Measurements from ENCODE around the gene MYEOV. TPM values are rescaled to one million over a fixed set of nuclear protein-coding genes. Genes with fewer than 3 reads are reported as not detected.

Gene MYEOV
- total and polyA plus RNA-seq, 2 experiments from 2014 or later: 0.14 TPM; not detected in 1

DNA sequence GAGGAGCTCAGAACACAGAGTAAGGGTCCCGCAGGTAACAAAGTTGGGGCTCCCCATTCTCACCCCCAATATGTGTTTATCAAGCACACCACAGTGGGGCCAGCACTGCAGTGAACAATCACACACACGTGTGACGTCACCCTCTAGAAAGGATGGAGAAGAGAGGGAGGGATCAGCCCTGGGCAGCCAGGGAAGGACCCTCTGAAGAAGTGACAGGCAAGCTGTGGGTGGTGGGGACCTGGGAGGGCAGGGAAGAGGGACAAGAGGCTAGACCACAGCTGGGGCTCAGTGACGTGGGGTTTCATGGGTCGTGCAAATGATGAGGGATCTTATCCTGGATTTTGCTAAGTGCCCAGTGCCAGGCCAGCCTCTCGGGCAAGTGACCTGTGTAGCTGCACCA, 28.7 kb upstream of the MYEOV start:
- Mint-ChIP-seq H3K4me1 (no peaks in the 10 kb centered on the region; the same call in 2 of the 3 replicates), H3K9me3 (peaks cover 30% of the 10 kb centered on the region), H3K4me3 (no peak overlapping the region), H3K27ac (no peak overlapping the region), H3K36me3 (ENCODE audit: low read depth) (peaks cover 9% of the 10 kb centered on the region; the same call in 2 of the 3 replicates), H3K27me3 (ENCODE audit: insufficient read depth, low read depth, poor library complexity) (peaks cover 13% of the 10 kb centered on the region)
- no peaks in the 10 kb centered on the region for H3K4me1 ChIP-seq (ENCODE audit: insufficient read depth)
- H3K4me2 ChIP-seq: no peak overlapping the region
- H3K27ac ChIP-seq (ENCODE audit: low read depth): no peak overlapping the region
- 0 out of 2 replicates have a peak, but pooled peaks cover 3% of the 10 kb centered on the region for H3K9me2 ChIP-seq (ENCODE audit: insufficient read depth)
- DNase-seq (ENCODE audit: low spot score) (no peak), ATAC-seq (no peak)
- H2AFZ ChIP-seq: no peak overlapping the region
- no peak overlapping the region for H3K4me3 ChIP-seq
- no peaks in the 10 kb centered on the region for H3F3A ChIP-seq (replicated peaks; ENCODE audit: low read depth)
- no peaks in the 10 kb centered on the region for H3K36me3 ChIP-seq (ENCODE audit: insufficient read depth)
- H3K79me2 ChIP-seq (replicated peaks; ENCODE audit: insufficient read depth): no peaks in the 10 kb centered on the region
- TF ChIP-seq EZH2 (IDR thresholded peaks at IDR 0.05; ENCODE audit: low read depth, unreplicated experiment): no peak
- H3K27me3 ChIP-seq (ENCODE audit: insufficient read depth): no peaks in the 10 kb centered on the region
- H4K20me1 ChIP-seq (replicated peaks; ENCODE audit: insufficient read depth): no peaks in the 10 kb centered on the region

DNA sequence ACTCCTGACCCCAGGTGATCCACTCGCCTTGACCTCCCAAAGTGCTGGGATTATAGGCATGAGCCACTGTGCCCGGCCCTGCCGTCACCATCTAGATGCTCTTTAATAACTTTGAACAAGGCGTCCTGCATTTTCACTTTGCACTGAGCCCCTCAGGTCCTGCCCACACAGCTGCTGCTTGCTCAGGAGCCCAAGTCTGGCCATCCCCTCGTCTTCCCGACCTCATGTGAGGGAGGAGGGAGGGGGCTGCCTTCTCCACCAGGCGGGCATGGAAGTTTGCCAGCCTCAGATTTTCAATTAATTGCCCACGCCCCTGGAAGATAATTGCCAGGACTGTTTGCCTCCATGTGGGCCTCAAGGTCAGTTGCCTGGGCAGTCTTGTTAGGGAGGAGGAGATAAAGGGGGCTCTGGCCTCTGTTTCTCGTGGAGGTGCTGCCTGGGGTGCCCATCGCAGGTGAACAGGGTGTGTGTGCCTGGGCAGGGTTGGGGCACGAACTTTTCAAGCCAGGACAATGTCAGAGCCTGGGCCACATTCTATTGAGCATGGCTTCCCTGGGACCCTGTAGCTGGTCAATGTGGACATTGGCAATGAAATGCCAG, 27.9 kb upstream of the MYEOV start:
- H3K36me3 Mint-ChIP-seq (ENCODE audit: low read depth): peaks cover 9% of the 10 kb centered on the region; the same call in 2 of the 3 replicates
- H3K9me3 Mint-ChIP-seq: peaks cover 24% of the 10 kb centered on the region
- Histone ChIP-seq H3F3A (replicated peaks; ENCODE audit: low read depth) (no peaks in the 10 kb centered on the region), H3K36me3 (ENCODE audit: insufficient read depth) (no peaks in the 10 kb centered on the region), H3K27me3 (ENCODE audit: insufficient read depth) (no peaks in the 10 kb centered on the region), H3K9me2 (ENCODE audit: insufficient read depth) (0 out of 2 replicates have a peak, but pooled peaks cover 3% of the 10 kb centered on the region), H3K79me2 (replicated peaks; ENCODE audit: insufficient read depth) (no peaks in the 10 kb centered on the region), H3K4me2 (no peak overlapping the region), H2AFZ (no peak overlapping the region), H3K4me1 (ENCODE audit: insufficient read depth) (no peaks in the 10 kb centered on the region), H3K27ac (ENCODE audit: low read depth) (no peak overlapping the region), H3K4me3 (no peak overlapping the region), H4K20me1 (replicated peaks; ENCODE audit: insufficient read depth) (no peaks in the 10 kb centered on the region)
- H3K4me3 Mint-ChIP-seq: no peak overlapping the region
- H3K27ac Mint-ChIP-seq: no peak overlapping the region
- peaks cover 13% of the 10 kb centered on the region for H3K27me3 Mint-ChIP-seq (ENCODE audit: insufficient read depth, low read depth, poor library complexity)
- no peaks in the 10 kb centered on the region; the same call in 2 of the 3 replicates for H3K4me1 Mint-ChIP-seq
- no peak for DNase-seq (ENCODE audit: low spot score)
- no peak for ATAC-seq
- TF ChIP-seq STAT1 (IDR thresholded peaks at IDR 0.05; ENCODE audit: unreplicated experiment) (no peak), ZNF331 (CRISPR knock-in tag; IDR thresholded peaks at IDR 0.05; ENCODE audit: low read depth) (no peak), CREB1 (CRISPR knock-in tag; IDR thresholded peaks at IDR 0.05; ENCODE audit: low read depth) (no peak), ZNF114 (CRISPR knock-in tag; IDR thresholded peaks at IDR 0.05) (no peak), NANOG (IDR thresholded peaks at IDR 0.05; ENCODE audit: borderline replicate concordance) (no peak), JUNB (IDR thresholded peaks at IDR 0.05; ENCODE audit: unreplicated experiment) (no peak), EZH2 (IDR thresholded peaks at IDR 0.05; ENCODE audit: low read depth, unreplicated experiment) (no peak)
- TF ChIP-seq, protein P1, sequence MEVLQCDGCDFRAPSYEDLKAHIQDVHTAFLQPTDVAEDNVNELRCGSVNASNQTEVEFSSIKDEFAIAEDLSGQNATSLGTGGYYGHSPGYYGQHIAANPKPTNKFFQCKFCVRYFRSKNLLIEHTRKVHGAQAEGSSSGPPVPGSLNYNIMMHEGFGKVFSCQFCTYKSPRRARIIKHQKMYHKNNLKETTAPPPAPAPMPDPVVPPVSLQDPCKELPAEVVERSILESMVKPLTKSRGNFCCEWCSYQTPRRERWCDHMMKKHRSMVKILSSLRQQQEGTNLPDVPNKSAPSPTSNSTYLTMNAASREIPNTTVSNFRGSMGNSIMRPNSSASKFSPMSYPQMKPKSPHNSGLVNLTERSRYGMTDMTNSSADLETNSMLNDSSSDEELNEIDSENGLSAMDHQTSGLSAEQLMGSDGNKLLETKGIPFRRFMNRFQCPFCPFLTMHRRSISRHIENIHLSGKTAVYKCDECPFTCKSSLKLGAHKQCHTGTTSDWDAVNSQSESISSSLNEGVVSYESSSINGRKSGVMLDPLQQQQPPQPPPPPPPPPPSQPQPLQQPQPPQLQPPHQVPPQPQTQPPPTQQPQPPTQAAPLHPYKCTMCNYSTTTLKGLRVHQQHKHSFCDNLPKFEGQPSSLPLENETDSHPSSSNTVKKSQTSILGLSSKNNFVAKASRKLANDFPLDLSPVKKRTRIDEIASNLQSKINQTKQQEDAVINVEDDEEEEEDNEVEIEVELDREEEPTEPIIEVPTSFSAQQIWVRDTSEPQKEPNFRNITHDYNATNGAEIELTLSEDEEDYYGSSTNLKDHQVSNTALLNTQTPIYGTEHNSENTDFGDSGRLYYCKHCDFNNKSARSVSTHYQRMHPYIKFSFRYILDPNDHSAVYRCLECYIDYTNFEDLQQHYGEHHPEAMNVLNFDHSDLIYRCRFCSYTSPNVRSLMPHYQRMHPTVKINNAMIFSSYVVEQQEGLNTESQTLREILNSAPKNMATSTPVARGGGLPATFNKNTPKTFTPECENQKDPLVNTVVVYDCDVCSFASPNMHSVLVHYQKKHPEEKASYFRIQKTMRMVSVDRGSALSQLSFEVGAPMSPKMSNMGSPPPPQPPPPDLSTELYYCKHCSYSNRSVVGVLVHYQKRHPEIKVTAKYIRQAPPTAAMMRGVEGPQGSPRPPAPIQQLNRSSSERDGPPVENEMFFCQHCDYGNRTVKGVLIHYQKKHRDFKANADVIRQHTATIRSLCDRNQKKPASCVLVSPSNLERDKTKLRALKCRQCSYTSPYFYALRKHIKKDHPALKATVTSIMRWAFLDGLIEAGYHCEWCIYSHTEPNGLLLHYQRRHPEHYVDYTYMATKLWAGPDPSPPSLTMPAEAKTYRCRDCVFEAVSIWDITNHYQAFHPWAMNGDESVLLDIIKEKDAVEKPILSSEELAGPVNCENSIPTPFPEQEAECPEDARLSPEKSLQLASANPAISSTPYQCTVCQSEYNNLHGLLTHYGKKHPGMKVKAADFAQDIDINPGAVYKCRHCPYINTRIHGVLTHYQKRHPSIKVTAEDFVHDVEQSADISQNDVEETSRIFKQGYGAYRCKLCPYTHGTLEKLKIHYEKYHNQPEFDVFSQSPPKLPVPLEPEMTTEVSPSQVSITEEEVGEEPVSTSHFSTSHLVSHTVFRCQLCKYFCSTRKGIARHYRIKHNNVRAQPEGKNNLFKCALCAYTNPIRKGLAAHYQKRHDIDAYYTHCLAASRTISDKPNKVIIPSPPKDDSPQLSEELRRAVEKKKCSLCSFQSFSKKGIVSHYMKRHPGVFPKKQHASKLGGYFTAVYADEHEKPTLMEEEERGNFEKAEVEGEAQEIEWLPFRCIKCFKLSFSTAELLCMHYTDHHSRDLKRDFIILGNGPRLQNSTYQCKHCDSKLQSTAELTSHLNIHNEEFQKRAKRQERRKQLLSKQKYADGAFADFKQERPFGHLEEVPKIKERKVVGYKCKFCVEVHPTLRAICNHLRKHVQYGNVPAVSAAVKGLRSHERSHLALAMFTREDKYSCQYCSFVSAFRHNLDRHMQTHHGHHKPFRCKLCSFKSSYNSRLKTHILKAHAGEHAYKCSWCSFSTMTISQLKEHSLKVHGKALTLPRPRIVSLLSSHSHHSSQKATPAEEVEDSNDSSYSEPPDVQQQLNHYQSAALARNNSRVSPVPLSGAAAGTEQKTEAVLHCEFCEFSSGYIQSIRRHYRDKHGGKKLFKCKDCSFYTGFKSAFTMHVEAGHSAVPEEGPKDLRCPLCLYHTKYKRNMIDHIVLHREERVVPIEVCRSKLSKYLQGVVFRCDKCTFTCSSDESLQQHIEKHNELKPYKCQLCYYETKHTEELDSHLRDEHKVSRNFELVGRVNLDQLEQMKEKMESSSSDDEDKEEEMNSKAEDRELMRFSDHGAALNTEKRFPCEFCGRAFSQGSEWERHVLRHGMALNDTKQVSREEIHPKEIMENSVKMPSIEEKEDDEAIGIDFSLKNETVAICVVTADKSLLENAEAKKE (CRISPR knock-in tag; IDR thresholded peaks at IDR 0.05): no peak
- TF ChIP-seq, protein P2, sequence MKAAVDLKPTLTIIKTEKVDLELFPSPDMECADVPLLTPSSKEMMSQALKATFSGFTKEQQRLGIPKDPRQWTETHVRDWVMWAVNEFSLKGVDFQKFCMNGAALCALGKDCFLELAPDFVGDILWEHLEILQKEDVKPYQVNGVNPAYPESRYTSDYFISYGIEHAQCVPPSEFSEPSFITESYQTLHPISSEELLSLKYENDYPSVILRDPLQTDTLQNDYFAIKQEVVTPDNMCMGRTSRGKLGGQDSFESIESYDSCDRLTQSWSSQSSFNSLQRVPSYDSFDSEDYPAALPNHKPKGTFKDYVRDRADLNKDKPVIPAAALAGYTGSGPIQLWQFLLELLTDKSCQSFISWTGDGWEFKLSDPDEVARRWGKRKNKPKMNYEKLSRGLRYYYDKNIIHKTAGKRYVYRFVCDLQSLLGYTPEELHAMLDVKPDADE (IDR thresholded peaks at IDR 0.05): no peak
- TF ChIP-seq, protein P3, sequence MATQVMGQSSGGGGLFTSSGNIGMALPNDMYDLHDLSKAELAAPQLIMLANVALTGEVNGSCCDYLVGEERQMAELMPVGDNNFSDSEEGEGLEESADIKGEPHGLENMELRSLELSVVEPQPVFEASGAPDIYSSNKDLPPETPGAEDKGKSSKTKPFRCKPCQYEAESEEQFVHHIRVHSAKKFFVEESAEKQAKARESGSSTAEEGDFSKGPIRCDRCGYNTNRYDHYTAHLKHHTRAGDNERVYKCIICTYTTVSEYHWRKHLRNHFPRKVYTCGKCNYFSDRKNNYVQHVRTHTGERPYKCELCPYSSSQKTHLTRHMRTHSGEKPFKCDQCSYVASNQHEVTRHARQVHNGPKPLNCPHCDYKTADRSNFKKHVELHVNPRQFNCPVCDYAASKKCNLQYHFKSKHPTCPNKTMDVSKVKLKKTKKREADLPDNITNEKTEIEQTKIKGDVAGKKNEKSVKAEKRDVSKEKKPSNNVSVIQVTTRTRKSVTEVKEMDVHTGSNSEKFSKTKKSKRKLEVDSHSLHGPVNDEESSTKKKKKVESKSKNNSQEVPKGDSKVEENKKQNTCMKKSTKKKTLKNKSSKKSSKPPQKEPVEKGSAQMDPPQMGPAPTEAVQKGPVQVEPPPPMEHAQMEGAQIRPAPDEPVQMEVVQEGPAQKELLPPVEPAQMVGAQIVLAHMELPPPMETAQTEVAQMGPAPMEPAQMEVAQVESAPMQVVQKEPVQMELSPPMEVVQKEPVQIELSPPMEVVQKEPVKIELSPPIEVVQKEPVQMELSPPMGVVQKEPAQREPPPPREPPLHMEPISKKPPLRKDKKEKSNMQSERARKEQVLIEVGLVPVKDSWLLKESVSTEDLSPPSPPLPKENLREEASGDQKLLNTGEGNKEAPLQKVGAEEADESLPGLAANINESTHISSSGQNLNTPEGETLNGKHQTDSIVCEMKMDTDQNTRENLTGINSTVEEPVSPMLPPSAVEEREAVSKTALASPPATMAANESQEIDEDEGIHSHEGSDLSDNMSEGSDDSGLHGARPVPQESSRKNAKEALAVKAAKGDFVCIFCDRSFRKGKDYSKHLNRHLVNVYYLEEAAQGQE (IDR thresholded peaks at IDR 0.05; ENCODE audit: unreplicated experiment): no peak
